Adrenal gland (tissue), 5 donors: ENCODE data around the gene CD2.

Source experiments
- POLR2A ChIP-seq, 2 donors: fragments of 450-650 bp; IDR thresholded peaks; one replicate each; pipeline ENCODE4 v1.6.1; 2017; ENCODE audit warnings: antibody characterized with exemption in 2 of 2, mild to moderate bottlenecking in 2 of 2, moderate library complexity in 1 of 2
- TF ChIP-seq, protein P1 (sequence below), 6 experiments: fragments of 450-650 bp in 4 of 6; fragments of 200-600 bp in 2 of 6; sonication (generic) in 1 of 6; IDR thresholded peaks; 1 replicate in 5 of 6; 2 replicates in 1 of 6; pipeline versions ENCODE4 v1.5.1 to v1.8.0; 2016 to 2021; ENCODE audit warnings: antibody characterized with exemption in 6 of 6, mild to moderate bottlenecking in 2 of 6, moderate library complexity in 1 of 6
- donor health status: DM: no; HTN: no; CAD: no.

GRCh38 chr1:116710420-116711262 is 43.6 kb upstream of the CD2 start:
- no peak for TF ChIP-seq POLR2A (IDR thresholded peaks at IDR 0.05)
- TF ChIP-seq, protein P1, sequence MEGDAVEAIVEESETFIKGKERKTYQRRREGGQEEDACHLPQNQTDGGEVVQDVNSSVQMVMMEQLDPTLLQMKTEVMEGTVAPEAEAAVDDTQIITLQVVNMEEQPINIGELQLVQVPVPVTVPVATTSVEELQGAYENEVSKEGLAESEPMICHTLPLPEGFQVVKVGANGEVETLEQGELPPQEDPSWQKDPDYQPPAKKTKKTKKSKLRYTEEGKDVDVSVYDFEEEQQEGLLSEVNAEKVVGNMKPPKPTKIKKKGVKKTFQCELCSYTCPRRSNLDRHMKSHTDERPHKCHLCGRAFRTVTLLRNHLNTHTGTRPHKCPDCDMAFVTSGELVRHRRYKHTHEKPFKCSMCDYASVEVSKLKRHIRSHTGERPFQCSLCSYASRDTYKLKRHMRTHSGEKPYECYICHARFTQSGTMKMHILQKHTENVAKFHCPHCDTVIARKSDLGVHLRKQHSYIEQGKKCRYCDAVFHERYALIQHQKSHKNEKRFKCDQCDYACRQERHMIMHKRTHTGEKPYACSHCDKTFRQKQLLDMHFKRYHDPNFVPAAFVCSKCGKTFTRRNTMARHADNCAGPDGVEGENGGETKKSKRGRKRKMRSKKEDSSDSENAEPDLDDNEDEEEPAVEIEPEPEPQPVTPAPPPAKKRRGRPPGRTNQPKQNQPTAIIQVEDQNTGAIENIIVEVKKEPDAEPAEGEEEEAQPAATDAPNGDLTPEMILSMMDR (IDR thresholded peaks at IDR 0.05): no peak
